GM13977 (cell line): ENCODE results near the gene BABAM2.

Experiments used
- DNase-seq: peaks from one replicate; pipeline ENCODE4 v3.0.0; 2012; ENCODE audit warnings: low spot score
- CTCF ChIP-seq: IDR thresholded peaks from 2 replicates; pipeline ENCODE4 v1.5.1; 2012; ENCODE audit warnings: mild to moderate bottlenecking, control low read depth; ENCODE audit not compliant: insufficient read depth; ENCODE audit errors: extremely low read depth, missing control alignments
- in situ Hi-C: fragments of 300-500 bp; cut with MboI; formaldehyde crosslinking; loops from one replicate; pipeline ENCODE4 v1.12.0; 2022; ENCODE audit warnings: low sequenced_read_pairs, low pct_unique_long_range_greater_than_20kb, mixed read lengths, inconsistent platforms; ENCODE audit not compliant: unreplicated experiment

Gene BABAM2

GRCh38 chr2:28347193-28347592, 456.7 kb downstream of the BABAM2 start:
- no peak for DNase-seq
- no peak for TF ChIP-seq CTCF
- in situ Hi-C loops, result no loop called here

GRCh38 chr2:28347596-28347995, 457.1 kb downstream of the BABAM2 start:
- TF ChIP-seq CTCF, result no peak
- DNase-seq, result no peak
- in situ Hi-C loops, result no loop called here

GRCh38 chr2:28348149-28348567, 457.6 kb downstream of the BABAM2 start:
- in situ Hi-C loops, result no loop called here
- no peak for DNase-seq
- no peak for TF ChIP-seq CTCF

GRCh38 chr2:28348921-28349320, 458.4 kb downstream of the BABAM2 start:
- DNase-seq, result no peak
- TF ChIP-seq CTCF, result no peak
- in situ Hi-C loops, result no loop called here

- no peak for TF ChIP-seq CTCF
- DNase-seq, result no peak
- in situ Hi-C loops, result no loop called here
These were observed 459.1 kb downstream of the BABAM2 start for GRCh38 chr2:28349546-28350165.

- in situ Hi-C loops, result no loop called here
- no peak for DNase-seq
- no peak for TF ChIP-seq CTCF
These were observed 459.7 kb downstream of the BABAM2 start for GRCh38 chr2:28350196-28350595.
